ENCODE measurements around the gene OTUD5.

The OTUD5 gene

DNA sequence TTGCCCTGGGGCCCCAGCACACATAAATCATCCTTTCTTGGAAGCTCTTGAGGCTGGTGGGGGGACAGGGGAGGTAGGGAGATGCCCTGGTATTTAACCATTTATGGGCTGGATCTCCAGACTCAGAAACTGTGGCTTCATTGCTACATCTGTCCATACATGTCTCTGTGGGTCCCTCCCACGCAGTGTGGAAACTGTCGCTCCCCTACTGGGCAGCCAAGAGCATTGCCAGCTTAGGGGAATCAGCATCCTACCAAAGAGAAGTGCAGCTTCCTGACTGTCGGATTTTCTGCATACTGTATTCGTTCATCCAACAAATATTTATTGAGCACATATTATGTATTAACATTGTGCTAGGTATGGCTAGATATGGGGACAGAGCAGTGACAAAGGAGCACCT lies 41.0 kb upstream of the OTUD5 start:
- TF ChIP-seq, protein P1, sequence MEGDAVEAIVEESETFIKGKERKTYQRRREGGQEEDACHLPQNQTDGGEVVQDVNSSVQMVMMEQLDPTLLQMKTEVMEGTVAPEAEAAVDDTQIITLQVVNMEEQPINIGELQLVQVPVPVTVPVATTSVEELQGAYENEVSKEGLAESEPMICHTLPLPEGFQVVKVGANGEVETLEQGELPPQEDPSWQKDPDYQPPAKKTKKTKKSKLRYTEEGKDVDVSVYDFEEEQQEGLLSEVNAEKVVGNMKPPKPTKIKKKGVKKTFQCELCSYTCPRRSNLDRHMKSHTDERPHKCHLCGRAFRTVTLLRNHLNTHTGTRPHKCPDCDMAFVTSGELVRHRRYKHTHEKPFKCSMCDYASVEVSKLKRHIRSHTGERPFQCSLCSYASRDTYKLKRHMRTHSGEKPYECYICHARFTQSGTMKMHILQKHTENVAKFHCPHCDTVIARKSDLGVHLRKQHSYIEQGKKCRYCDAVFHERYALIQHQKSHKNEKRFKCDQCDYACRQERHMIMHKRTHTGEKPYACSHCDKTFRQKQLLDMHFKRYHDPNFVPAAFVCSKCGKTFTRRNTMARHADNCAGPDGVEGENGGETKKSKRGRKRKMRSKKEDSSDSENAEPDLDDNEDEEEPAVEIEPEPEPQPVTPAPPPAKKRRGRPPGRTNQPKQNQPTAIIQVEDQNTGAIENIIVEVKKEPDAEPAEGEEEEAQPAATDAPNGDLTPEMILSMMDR (conservative IDR thresholded peaks at IDR 0.05), result no peak
- H3K27ac ChIP-seq, result no peak overlapping the region

DNA sequence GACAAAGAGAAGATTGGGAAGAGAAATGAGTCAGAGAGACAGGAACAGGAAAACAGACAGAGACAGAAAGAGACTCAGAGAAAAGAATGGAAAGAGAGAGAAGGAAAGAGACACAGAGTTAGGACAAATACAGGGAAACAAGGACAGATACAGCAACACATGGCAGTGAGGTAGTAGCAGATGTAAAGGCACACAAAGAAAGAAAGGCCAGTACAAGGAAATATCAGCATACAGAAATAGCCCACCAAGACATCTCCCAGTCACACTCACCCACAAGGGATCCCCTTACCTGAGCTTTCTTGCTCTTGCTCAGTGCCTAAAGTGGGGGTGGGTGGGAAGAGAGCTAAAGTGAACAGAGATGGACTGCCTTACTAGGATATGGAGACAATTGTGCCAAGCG lies 40.5 kb upstream of the OTUD5 start:
- no peak overlapping the region for H3K27ac ChIP-seq
- TF ChIP-seq, protein P1 (conservative IDR thresholded peaks at IDR 0.05), result no peak

DNA sequence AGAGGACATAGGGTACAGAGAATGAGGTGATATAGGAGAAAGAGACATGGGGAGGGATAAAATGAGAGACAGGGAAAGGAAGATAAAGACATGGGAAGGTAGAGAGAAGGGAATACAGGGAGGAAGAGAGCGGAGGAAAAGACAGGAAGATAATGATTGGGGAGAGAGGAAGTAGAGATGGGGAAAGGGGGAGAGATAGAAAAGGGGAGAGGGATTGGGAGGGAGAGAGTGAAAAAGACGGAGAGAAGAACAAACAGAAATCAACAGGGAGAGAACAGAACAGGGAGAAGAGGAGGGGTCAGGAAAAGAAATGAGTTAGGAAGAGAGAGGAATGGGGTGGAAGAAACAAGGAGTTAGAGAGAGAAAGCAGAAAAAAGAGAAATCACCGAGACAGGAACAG lies 40.0 kb upstream of the OTUD5 start:
- TF ChIP-seq, protein P1 (conservative IDR thresholded peaks at IDR 0.05), result no peak
- no peak overlapping the region for H3K27ac ChIP-seq

DNA sequence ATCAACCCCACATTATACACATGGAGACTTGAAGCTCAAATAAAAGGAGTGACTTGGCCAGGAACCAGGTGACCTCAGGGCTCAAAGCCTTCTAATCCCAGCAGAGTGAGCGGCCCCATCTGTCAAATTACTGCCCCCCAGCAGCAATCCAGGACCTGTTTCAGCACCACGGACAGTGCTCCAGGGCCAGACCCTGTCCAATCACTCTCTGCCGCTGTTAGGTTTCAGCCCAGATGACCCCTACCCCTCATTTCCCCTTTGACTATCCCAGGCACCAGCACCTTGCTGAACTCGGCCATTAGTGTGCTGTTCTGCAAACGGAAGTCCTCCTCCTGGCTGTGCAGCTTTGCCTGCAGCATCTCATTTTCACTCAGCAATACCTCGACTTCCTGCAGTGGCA lies 39.6 kb upstream of the OTUD5 start:
- H3K27ac ChIP-seq, result no peak overlapping the region
- TF ChIP-seq, protein P1 (conservative IDR thresholded peaks at IDR 0.05), result no peak

DNA sequence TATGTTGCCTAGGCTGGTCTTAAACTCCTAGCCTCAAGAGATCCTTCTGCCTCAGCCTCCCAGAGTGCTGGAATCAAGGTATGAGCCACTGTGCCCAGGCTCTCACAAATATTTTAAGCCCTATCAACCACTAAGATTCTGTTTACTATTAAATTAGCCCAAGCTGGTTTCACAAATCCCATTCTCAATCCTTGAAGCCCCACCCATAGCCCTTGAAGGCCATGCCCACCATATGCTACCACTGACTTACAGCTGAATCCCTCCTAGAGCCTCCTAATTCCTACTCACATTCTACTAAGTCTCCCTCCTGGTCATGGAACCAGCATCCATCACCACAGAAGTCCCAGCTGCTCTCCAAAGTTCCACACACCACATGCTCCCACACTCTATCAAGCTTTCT lies 34.9 kb upstream of the OTUD5 start:
- TF ChIP-seq, protein P1 (conservative IDR thresholded peaks at IDR 0.05), result no peak
- no peak overlapping the region for H3K27ac ChIP-seq

DNA sequence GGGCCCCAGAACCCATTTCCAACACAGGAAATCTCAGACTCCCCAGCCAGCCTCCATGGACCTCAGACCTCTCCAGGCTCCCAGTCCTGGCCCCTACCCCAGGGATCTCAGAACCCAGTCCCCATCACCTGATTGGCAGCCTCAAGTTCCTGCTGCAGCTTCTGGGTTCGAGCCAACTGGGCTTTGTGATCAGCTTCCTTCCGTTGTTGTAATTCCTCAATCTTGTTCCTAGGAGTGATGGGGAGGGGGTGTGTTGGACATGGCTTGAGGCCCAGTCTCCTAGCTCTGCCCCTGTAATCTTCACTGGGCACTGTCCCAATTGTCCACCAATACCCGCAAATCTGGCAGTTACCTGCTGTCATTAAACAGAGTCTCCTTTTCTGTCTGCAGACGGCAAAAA lies 32.1 kb upstream of the OTUD5 start:
- no peak overlapping the region for H3K27ac ChIP-seq
- TF ChIP-seq, protein P1 (conservative IDR thresholded peaks at IDR 0.05), result no peak

DNA sequence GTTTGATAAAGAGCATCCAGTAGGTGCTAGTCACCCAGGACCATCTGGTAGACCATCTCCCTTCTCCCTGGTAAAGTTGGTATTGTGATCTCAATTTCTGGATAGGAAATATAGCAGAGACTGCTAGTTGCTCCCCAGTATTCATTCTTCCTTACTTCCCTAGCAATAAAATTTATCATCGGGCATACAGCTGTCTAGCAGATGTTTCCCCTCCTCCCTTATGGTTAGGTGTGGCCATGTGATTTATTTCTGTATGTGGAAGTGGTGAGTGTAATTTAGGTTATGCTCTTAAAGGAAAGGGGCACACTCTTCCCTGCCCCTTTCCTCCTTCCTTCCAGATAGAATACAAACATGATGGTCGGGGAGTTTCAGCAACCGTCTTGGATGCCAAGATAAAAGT lies 26.5 kb upstream of the OTUD5 start:
- no peak overlapping the region for H3K27ac ChIP-seq
- TF ChIP-seq, protein P1 (conservative IDR thresholded peaks at IDR 0.05), result no peak

DNA sequence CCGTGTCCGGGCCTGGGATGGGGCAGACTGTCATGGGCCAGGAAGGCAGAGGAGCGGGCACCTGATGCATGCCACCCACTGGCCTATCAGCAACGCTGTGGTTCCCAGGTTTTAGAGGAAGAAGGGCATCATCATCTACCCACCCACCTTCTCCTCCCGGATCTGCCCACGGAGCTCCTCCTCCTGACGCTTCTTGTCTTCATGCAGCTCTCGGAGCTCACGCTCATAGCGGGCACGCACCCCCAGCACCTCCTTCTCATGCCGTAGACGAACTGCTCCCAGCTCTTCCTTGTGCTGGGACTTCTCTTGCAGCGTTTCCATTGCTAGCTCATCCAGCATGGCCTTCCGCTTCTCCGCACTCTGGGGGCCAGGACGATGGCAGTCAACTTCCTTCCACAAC lies 25.7 kb upstream of the OTUD5 start:
- no peak overlapping the region for H3K27ac ChIP-seq
- TF ChIP-seq, protein P1 (conservative IDR thresholded peaks at IDR 0.05), result no peak
